TTC549 (cell line): Measurements from ENCODE around the gene ATP8B3.
A peak's percentile ranks its signal among the peaks of the same experiment; 100 is the strongest.

Source experiments
- FAIRE-seq: peaks from 2 replicates; lab custom pipeline; 2012; peaks lifted over from hg19 to GRCh38; lab: Jason Lieb, UNC

The ATP8B3 gene

GRCh38 chr19:1811942-1812425 is at the start of gene ATP8B3:
TSS of gene ATP8B3 (minus strand) at chr19:1812276. CDS start at chr19:1811736, 540 bp downstream.
- FAIRE-seq = no peak

GRCh38 chr19:1861599-1862031 is 49.5 kb upstream of the ATP8B3 start:
- FAIRE-seq = no peak

- no peak for FAIRE-seq
Observed at GRCh38 chr19:1860821-1861598, 48.9 kb upstream of the ATP8B3 start.

- FAIRE-seq = no peak
Observed at GRCh38 chr19:1860042-1860775, 48.1 kb upstream of the ATP8B3 start.

- no peak for FAIRE-seq
Observed at GRCh38 chr19:1859331-1859781, 47.3 kb upstream of the ATP8B3 start.

GRCh38 chr19:1858412-1859081 is 46.5 kb upstream of the ATP8B3 start:
- no peak for FAIRE-seq

- no peak for FAIRE-seq
Observed at GRCh38 chr19:1857648-1858326, 45.7 kb upstream of the ATP8B3 start.

- FAIRE-seq = no peak
Observed at GRCh38 chr19:1856698-1857603, 44.9 kb upstream of the ATP8B3 start.

GRCh38 chr19:1856345-1856697 is 44.2 kb upstream of the ATP8B3 start:
- FAIRE-seq = no peak

- no peak for FAIRE-seq
Observed at GRCh38 chr19:1855828-1856255, 43.8 kb upstream of the ATP8B3 start.

GRCh38 chr19:1855040-1855827 is 43.2 kb upstream of the ATP8B3 start:
- no peak for FAIRE-seq

- FAIRE-seq = no peak
Observed at GRCh38 chr19:1854542-1855039, 42.5 kb upstream of the ATP8B3 start.

- FAIRE-seq = no peak
Observed at GRCh38 chr19:1854039-1854541, 42.0 kb upstream of the ATP8B3 start.

GRCh38 chr19:1853295-1854038 is 41.4 kb upstream of the ATP8B3 start:
- peak; percentile 46 for FAIRE-seq

- FAIRE-seq = no peak
Observed at GRCh38 chr19:1852581-1853128, 40.6 kb upstream of the ATP8B3 start.

- FAIRE-seq = no peak
Observed at GRCh38 chr19:1851654-1852580, 39.8 kb upstream of the ATP8B3 start.

- no peak for FAIRE-seq
Observed at GRCh38 chr19:1850809-1851653, 39.0 kb upstream of the ATP8B3 start.
